Measurements from ENCODE around the gene ZFAND2A.

Gene ZFAND2A

DNA sequence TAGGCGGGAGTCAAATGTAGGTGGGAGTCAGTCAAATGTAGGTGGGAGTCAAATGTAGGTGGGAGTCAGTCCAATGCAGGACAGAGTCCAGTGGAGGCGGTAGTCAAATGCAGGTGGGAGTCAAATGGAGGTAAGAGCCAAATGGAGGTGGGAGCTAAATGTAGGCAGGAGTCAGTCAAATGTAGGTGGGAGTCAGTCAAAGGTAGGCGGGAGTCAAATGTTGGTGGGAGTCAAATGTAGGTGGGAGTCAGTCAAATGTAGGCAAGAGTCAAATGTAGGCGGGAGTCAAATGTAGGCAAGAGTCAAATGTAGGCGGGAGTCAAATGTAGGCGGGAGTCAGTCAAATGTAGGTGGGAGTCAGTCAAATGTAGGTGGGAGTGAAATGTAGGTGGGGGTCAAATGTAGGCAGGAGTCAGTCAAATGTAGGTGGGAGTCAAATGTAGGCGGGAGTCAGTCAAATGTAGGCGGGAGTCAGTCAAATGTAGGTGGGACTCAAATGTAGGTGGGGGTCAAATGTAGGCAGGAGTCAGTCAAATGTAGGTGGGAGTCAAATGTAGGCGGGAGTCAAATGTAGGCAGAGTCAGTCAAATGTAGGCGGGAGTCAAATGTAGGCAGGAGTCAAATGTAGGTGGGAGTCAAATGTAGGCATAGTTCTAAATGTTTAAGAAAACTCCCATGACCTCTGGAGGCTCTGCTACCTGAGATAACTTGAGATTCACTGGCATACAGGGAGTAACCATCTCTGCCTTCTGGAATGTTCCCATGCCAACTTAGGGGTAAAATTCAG, 30.2 kb upstream of the ZFAND2A start:
- H3K4me3 ChIP-seq (ENCODE audit: low read length), result no peak overlapping the region
- no peaks in the 10 kb centered on the region for H3K36me3 ChIP-seq (ENCODE audit: control insufficient read depth, insufficient read depth, low read length)
- H3K9ac ChIP-seq (ENCODE audit: low read length), result no peak overlapping the region
- peaks cover 7% of the 10 kb centered on the region for H3K27me3 ChIP-seq (ENCODE audit: control insufficient read depth, insufficient read depth, low read length)
- H3K27ac ChIP-seq (ENCODE audit: low read depth, low read length), result no peak overlapping the region
- H3K4me1 ChIP-seq (ENCODE audit: control insufficient read depth, insufficient read depth, low read length), result no peaks in the 10 kb centered on the region

DNA sequence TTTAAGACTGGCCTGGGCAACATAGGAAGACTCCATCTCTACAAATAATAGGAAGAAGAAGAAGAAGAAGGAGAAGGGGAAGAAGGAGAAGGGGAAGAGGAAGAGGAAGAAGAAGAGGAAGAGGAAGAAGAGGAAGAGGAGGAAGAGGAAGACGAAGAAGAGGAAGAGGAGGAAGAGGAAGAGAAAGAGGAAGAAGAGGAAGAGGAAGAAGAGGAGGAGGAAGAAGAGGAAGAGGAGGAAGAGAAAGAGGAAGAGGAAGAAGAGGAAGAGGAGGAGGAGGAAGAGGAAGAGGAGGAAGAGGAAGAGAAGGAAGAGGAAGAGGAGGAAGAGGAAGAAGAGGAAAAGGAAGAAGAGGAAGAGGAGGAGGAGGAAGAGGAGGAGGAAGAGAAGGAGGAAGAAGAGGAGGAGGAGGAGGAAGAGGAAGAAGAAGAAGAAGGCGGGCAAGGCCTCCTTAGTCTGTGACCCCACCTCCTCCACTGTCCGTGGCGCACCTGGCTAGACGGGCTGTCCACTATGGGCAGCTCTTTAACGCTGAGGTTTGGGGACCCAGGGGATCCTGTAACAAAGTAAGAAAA, 28.8 kb upstream of the ZFAND2A start:
- H3K4me3 ChIP-seq (ENCODE audit: low read length), result no peak overlapping the region
- H3K4me1 ChIP-seq (ENCODE audit: control insufficient read depth, insufficient read depth, low read length), result no peaks in the 10 kb centered on the region
- H3K9ac ChIP-seq (ENCODE audit: low read length), result no peak overlapping the region
- peaks cover 7% of the 10 kb centered on the region for H3K27me3 ChIP-seq (ENCODE audit: control insufficient read depth, insufficient read depth, low read length)
- no peak overlapping the region for H3K27ac ChIP-seq (ENCODE audit: low read depth, low read length)
- no peaks in the 10 kb centered on the region for H3K36me3 ChIP-seq (ENCODE audit: control insufficient read depth, insufficient read depth, low read length)

DNA sequence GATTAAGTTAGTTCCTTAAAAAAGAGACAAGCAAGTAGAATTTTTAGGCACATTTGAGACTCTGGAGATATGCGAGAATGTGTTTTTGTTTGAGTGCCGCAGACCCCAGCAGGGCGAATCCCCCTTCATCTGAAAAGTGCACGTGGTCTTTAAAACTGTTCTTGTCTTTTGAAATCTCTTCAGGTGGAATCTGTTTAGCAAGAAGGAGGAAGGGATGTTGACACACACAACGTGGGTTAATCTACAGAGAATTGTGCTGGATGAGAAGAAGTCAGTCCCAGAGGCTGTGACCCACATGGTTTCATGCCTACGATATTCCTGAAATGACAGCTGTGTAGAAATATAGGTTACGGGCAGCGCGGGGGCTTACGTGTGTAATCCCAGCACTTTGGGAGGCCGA, 27.1 kb upstream of the ZFAND2A start:
- Histone ChIP-seq H3K4me3 (ENCODE audit: low read length) (no peak overlapping the region), H3K27ac (ENCODE audit: low read depth, low read length) (no peak overlapping the region), H3K9ac (ENCODE audit: low read length) (no peak overlapping the region), H3K4me1 (ENCODE audit: control insufficient read depth, insufficient read depth, low read length) (no peaks in the 10 kb centered on the region), H3K36me3 (ENCODE audit: control insufficient read depth, insufficient read depth, low read length) (no peaks in the 10 kb centered on the region), H3K27me3 (ENCODE audit: control insufficient read depth, insufficient read depth, low read length) (peaks cover 6% of the 10 kb centered on the region)

DNA sequence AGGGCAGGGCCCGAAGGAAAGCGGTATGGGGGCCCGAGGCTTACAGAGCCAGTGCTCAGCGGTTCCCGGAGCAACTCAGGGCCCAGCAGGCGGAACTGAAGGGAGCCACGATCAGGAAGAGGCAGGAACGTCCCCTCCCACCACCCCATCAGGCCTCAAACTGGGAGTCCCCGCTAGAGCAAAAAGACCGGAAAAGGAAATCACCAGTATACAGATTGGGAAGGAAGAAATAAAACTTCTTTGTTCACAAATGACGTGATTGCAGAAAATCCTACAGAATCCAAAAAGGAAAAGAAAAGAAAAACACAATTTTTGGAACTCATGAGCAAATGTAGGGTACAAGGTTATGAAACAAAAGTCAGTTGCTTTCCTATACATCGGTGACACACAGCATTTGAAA, 21.6 kb upstream of the ZFAND2A start:
- no peaks in the 10 kb centered on the region for H3K4me1 ChIP-seq (ENCODE audit: control insufficient read depth, insufficient read depth, low read length)
- no peak overlapping the region for H3K4me3 ChIP-seq (ENCODE audit: low read length)
- H3K9ac ChIP-seq (ENCODE audit: low read length), result no peak overlapping the region
- no peaks in the 10 kb centered on the region for H3K36me3 ChIP-seq (ENCODE audit: control insufficient read depth, insufficient read depth, low read length)
- H3K27ac ChIP-seq (ENCODE audit: low read depth, low read length), result no peak overlapping the region
- peaks cover 6% of the 10 kb centered on the region for H3K27me3 ChIP-seq (ENCODE audit: control insufficient read depth, insufficient read depth, low read length)

DNA sequence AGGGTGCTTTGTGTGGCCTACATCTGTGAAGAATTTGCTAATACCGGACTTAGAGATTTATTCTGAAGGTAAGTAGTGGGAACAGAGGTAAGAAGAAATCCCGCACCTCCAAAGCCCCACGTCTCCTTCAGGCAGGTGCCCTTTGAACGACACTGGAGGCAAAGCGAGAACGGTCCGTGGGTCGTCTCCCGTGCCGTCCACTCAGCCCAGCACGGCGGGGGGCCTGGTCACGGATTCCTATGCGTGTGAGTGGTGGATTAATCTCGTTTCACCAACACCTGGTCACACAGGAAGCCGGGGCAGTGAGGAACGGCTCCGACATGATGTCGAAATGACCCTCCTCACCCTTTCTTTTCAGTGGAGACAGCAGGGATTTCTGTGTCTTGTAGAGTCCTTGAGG, 21.0 kb upstream of the ZFAND2A start:
- Histone ChIP-seq H3K4me3 (ENCODE audit: low read length) (no peak overlapping the region), H3K36me3 (ENCODE audit: control insufficient read depth, insufficient read depth, low read length) (no peaks in the 10 kb centered on the region), H3K9ac (ENCODE audit: low read length) (no peak overlapping the region), H3K4me1 (ENCODE audit: control insufficient read depth, insufficient read depth, low read length) (no peaks in the 10 kb centered on the region), H3K27ac (ENCODE audit: low read depth, low read length) (no peak overlapping the region), H3K27me3 (ENCODE audit: control insufficient read depth, insufficient read depth, low read length) (peaks cover 6% of the 10 kb centered on the region)

DNA sequence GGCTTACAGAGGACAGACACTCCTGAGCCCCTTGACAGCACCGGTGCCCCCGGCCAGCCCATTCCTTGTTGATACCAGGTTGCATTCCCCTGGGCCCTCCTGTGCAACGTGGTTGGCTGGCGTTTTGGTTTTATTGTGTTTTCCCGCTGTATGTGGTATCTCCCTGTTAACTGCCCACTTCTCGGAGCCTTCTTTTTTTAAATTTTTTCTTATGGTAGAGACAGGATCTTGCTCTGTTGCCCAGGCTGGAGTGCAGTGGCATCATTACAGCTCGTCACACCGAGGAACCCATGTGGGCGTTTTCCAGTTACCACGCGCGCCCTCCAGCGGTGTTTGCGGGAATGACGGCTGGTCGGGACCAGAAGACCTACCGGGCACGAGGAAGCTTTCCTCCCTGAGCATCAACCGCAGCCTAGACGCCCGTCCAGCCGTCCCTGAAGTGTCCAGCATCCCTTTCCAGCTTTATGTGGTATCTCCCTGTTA, 16.9 kb upstream of the ZFAND2A start:
- Histone ChIP-seq H3K9ac (ENCODE audit: low read length) (no peak overlapping the region), H3K27me3 (ENCODE audit: control insufficient read depth, insufficient read depth, low read length) (peaks cover 2% of the 10 kb centered on the region), H3K27ac (ENCODE audit: low read depth, low read length) (no peak overlapping the region), H3K4me3 (ENCODE audit: low read length) (no peak overlapping the region), H3K4me1 (ENCODE audit: control insufficient read depth, insufficient read depth, low read length) (no peaks in the 10 kb centered on the region), H3K36me3 (ENCODE audit: control insufficient read depth, insufficient read depth, low read length) (no peaks in the 10 kb centered on the region)

DNA sequence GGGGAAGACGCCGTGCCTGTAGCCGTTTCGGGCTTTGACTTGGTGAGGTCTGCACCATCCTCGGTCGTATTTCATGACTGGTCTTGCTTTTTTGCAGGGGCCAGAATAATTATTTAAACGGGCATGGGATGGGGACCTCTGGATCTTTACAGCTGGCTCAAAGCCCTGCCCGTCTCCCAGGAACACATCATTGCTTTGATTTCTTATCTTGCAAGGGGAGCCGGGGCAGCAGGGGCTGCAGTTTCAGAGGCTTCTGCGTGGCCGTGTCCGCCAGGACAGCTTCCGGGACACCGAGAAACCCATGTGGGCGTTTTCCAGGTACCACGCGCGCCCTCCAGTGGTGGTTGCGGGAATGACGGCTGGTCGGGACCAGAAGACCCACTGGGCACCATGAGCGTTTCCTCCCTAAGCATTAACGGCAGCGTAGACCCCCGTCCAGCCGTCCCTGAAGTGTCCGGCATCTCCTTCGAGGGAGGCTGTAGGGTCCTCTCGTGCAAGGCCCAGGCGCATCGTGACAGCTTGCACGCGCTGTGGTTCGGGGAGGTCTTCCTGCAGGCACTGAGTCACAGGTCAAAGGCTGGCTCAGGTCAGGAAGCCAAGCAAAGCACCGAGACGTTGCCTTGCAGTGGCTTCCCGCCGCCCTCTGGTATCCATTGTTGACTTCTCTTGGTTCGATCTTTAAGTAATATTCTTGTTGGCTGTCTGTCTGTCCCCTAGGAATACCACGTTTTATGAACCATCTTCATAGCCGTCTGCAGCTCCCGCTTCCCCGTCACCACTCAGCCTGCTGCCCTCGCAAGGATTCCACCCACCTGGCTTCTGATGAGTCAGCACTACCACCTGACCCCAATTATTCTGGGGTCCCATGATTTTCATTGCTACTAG, 16.2 kb upstream of the ZFAND2A start:
- H3K27me3 ChIP-seq (ENCODE audit: control insufficient read depth, insufficient read depth, low read length), result peaks cover 2% of the 10 kb centered on the region
- no peaks in the 10 kb centered on the region for H3K4me1 ChIP-seq (ENCODE audit: control insufficient read depth, insufficient read depth, low read length)
- H3K36me3 ChIP-seq (ENCODE audit: control insufficient read depth, insufficient read depth, low read length), result no peaks in the 10 kb centered on the region
- no peak overlapping the region for H3K27ac ChIP-seq (ENCODE audit: low read depth, low read length)
- H3K4me3 ChIP-seq (ENCODE audit: low read length), result peak overlapping the region; percentile 55
- H3K9ac ChIP-seq (ENCODE audit: low read length), result peak overlapping the region; percentile 1

DNA sequence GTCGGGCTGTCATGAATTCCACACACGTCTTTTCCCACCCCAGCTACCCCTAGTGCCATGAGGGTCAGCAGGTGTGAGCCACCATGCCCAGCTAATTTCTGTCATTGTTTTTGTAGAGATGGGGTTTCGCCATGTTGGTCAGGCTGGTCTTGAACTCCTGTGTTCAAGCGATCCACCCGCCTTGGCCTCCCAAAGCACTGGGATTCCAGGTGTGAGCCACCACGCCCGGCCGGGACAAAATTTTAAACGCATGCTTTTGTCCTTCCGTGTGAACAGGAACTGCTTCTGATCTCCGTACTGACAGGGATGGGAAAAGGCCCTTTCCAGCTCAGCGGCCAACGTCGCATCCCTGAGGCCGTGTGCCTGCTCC, 15.6 kb upstream of the ZFAND2A start:
- Histone ChIP-seq H3K4me3 (ENCODE audit: low read length) (peak overlapping the region; percentile 55), H3K27ac (ENCODE audit: low read depth, low read length) (no peak overlapping the region), H3K9ac (ENCODE audit: low read length) (no peak overlapping the region)

DNA sequence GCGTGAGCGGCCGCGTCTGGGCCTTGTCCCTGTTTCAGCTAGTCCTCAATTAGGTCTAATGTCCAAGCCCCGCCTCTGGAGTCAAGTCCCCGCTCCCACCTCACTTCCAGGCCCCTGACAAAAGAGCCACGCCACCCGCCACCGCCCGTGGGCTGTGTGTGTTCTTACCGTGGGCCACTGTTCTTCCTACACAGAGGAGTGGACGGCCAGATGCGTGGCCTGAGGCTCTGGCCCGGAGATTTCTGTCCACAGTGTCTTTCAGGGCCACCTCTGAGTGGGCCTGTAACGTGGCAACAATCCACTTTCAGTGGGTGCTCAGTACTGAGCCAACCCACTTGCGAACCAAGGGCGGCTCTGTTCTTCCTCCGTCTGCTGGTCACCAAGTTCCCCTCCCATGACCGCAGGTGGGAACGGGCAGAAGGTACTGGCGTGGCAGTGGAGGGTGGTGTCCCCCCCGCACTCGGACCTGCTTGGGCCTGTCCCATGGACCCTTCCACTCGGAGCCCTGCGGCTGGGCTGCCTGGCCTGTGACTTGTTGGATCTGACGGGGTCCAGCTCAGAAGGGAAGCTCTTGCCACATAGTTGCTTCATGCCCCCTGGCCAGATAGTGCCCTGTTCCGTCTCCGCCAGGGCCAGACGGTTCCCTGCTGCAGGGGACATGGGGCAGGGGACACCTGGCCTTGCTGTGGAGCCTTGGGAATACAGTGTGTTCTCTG, 15.0 kb upstream of the ZFAND2A start:
- no peak overlapping the region for H3K9ac ChIP-seq (ENCODE audit: low read length)
- H3K4me1 ChIP-seq (ENCODE audit: control insufficient read depth, insufficient read depth, low read length), result no peaks in the 10 kb centered on the region
- H3K4me3 ChIP-seq (ENCODE audit: low read length), result no peak overlapping the region
- no peaks in the 10 kb centered on the region for H3K36me3 ChIP-seq (ENCODE audit: control insufficient read depth, insufficient read depth, low read length)
- H3K27me3 ChIP-seq (ENCODE audit: control insufficient read depth, insufficient read depth, low read length), result peaks cover 1% of the 10 kb centered on the region
- H3K27ac ChIP-seq (ENCODE audit: low read depth, low read length), result no peak overlapping the region

More for the DNA sequence above, 15.6 kb upstream of the ZFAND2A start:
- Histone ChIP-seq H3K36me3 (ENCODE audit: control insufficient read depth, insufficient read depth, low read length) (no peaks in the 10 kb centered on the region), H3K27me3 (ENCODE audit: control insufficient read depth, insufficient read depth, low read length) (peaks cover 2% of the 10 kb centered on the region), H3K4me1 (ENCODE audit: control insufficient read depth, insufficient read depth, low read length) (no peaks in the 10 kb centered on the region)

DNA sequence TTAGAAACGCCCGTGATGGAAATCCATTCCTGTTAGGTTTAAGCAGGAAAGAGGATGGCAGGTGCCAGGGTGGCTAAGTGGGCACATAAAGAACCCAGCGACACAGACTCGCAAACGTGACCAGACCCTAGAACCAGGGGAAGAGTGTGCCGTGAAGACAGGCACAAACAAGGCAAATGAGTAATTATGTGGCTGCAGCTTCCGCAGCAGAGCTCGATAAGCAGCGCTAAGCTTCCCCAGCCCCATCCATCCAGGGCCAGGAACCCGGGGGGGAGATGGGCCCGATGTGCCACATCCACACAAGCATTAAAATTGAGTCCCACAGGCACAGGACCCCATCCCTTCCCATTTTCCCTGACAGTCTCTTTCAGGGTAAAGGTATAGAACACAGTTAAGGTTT, 14.0 kb upstream of the ZFAND2A start:
- H3K27ac ChIP-seq (ENCODE audit: low read depth, low read length), result no peak overlapping the region
- H3K4me1 ChIP-seq (ENCODE audit: control insufficient read depth, insufficient read depth, low read length), result no peaks in the 10 kb centered on the region
- no peaks in the 10 kb centered on the region for H3K27me3 ChIP-seq (ENCODE audit: control insufficient read depth, insufficient read depth, low read length)
- H3K4me3 ChIP-seq (ENCODE audit: low read length), result no peak overlapping the region
- no peaks in the 10 kb centered on the region for H3K36me3 ChIP-seq (ENCODE audit: control insufficient read depth, insufficient read depth, low read length)
- H3K9ac ChIP-seq (ENCODE audit: low read length), result no peak overlapping the region

DNA sequence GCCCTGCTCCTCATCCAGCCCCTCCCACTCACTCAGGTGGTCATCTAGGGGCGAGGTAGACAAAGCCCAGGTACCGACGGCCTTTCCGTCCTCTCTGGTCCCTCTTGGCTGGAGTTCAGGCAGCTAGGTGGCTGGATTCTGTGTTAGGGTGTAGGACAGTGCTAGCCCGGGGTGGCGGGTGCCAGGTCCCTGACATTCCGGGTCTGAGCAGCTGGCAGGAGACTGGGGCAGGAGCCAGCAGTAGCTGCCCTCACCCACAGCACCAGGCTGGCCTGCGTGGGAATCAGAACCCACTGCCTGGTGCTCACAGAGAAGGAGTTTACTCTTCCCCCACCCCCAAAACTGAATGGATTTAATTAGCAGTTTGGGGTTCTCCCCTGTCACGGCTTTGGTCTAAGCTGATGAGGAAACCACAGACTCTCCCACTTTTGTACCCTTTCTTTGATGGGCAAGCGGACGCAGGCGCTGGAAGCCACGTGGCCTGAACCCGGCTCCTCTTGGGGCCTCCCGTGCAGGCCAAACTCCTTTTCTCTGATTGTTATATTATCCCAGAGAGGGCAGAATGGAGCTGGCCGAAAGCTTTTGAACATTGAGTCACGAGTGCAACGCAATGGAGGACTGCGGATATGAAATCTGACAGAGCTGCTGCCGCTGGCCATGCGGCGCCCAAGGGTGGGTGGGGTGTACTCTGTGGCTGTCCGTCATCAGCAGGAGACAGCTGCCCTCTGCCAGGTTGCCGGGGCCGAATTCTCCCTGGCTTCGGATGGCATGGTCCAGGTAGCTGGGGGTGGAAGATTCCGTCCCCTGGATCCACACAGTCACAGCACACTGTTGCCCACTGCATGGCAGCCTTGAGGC, 12.9 kb upstream of the ZFAND2A start:
- Histone ChIP-seq H3K4me1 (ENCODE audit: control insufficient read depth, insufficient read depth, low read length) (no peaks in the 10 kb centered on the region), H3K27ac (ENCODE audit: low read depth, low read length) (no peak overlapping the region), H3K4me3 (ENCODE audit: low read length) (no peak overlapping the region), H3K9ac (ENCODE audit: low read length) (no peak overlapping the region), H3K27me3 (ENCODE audit: control insufficient read depth, insufficient read depth, low read length) (no peaks in the 10 kb centered on the region), H3K36me3 (ENCODE audit: control insufficient read depth, insufficient read depth, low read length) (no peaks in the 10 kb centered on the region)

All from rectal smooth muscle tissue (tissue), 1 donor.